IMR-90 (cell line): ENCODE data around the gene SNAP25. TPM values are rescaled to one million over a fixed set of nuclear protein-coding genes. Genes with fewer than 3 reads are reported as not detected.

Source experiments
- ATAC-seq: fragments of 200-7000 bp; cut with Tn5 transposase; 2 replicates; pipeline ENCODE4 v1.9.1; 2020; ENCODE audit warnings: low read depth, mild to moderate bottlenecking, moderate library complexity
- BruUV-seq: library from RNA; stranded (reverse); fragments of 400-500 nt; replicated peaks from 2 replicates; lab custom pipeline; 2021; lab: Mats Ljungman, UMichigan
- CTCF ChIA-PET: fragments of 300-600 bp; formaldehyde crosslinking; extraction: SDS; loops from one replicate; lab custom pipeline; 2021; ENCODE audit warnings: antibody characterized with exemption; lab: Yijun Ruan, JAX
- POLR2A ChIA-PET: fragments of 300-600 bp; sonication (Branson Sonifier 250); formaldehyde crosslinking; loops from one replicate; lab custom pipeline; 2022; ENCODE audit warnings: antibody characterized with exemption; ENCODE audit not compliant: unreplicated experiment; lab: Charles Lee
- DNase-seq: peaks from one replicate; pipeline ENCODE4 v3.0.0; 2013
- H2AFZ ChIP-seq: replicated peaks from 2 replicates; pipeline ENCODE3; 2013; ENCODE audit warnings: low read length, mild to moderate bottlenecking; ENCODE audit not compliant: poor library complexity
- H2AK5ac ChIP-seq: 2 replicates; pipeline ENCODE4 v1.6.1; 2013; ENCODE audit warnings: low read depth, low read length, inconsistent platforms
- H2AK9ac ChIP-seq: replicated peaks from 2 replicates; pipeline ENCODE3; 2013; ENCODE audit warnings: mild to moderate bottlenecking, low read depth, low read length, moderate library complexity; ENCODE audit not compliant: poor library complexity
- H2BK120ac ChIP-seq: 2 replicates; pipeline ENCODE4 v1.6.1; 2013; ENCODE audit warnings: low read depth, low read length, inconsistent platforms
- H2BK15ac ChIP-seq: 3 replicates; pipeline ENCODE4 v1.6.1; 2013; ENCODE audit warnings: low read depth, low read length, inconsistent platforms
- H2BK20ac ChIP-seq: 2 replicates; pipeline ENCODE4 v1.6.1; 2013; ENCODE audit warnings: low read depth, mild to moderate bottlenecking, inconsistent platforms, low read length, moderate library complexity
- H2BK5ac ChIP-seq: 2 replicates; pipeline ENCODE4 v1.6.1; 2013; ENCODE audit warnings: mild to moderate bottlenecking, low read depth, low read length, inconsistent platforms; ENCODE audit not compliant: poor library complexity, severe bottlenecking
- H3K14ac ChIP-seq: replicated peaks from 2 replicates; pipeline ENCODE4 v1.6.1; 2013; ENCODE audit warnings: low read depth, low read length, inconsistent platforms
- H3K18ac ChIP-seq: 2 replicates; pipeline ENCODE4 v1.6.1; 2013; ENCODE audit warnings: low read depth, low read length, control low read depth
- H3K23ac ChIP-seq: 2 replicates; pipeline ENCODE4 v1.6.1; 2013; ENCODE audit warnings: low read depth, low read length, inconsistent platforms
- H3K27ac ChIP-seq: 2 replicates; pipeline ENCODE4 v1.5.1; 2013; ENCODE audit warnings: mild to moderate bottlenecking, control low read depth, low read length; ENCODE audit not compliant: insufficient read depth
- H3K27me3 ChIP-seq: 2 replicates; pipeline ENCODE4 v1.6.1; 2013; ENCODE audit warnings: low read length; ENCODE audit not compliant: control insufficient read depth, insufficient read depth
- H3K36me3 ChIP-seq: 2 replicates; pipeline ENCODE4 v1.6.1; 2013; ENCODE audit warnings: low read length, mixed read lengths; ENCODE audit not compliant: control insufficient read depth, insufficient read depth
- H3K4ac ChIP-seq: 2 replicates; pipeline ENCODE4 v1.6.1; 2013; ENCODE audit warnings: low read depth, low read length, inconsistent platforms
- H3K4me1 ChIP-seq: 2 replicates; pipeline ENCODE4 v1.6.1; 2013; ENCODE audit warnings: low read length, mixed read lengths; ENCODE audit not compliant: control insufficient read depth, insufficient read depth
- H3K4me2 ChIP-seq: 2 replicates; pipeline ENCODE4 v1.6.1; 2013; ENCODE audit warnings: low read depth, mild to moderate bottlenecking, control low read depth, low read length, moderate library complexity
- H3K4me3 ChIP-seq: 2 replicates; pipeline ENCODE4 v1.5.1; 2013; ENCODE audit warnings: low read depth, mild to moderate bottlenecking, control low read depth, low read length, moderate library complexity; ENCODE audit not compliant: insufficient read depth
- H3K56ac ChIP-seq: 2 replicates; pipeline ENCODE4 v1.6.1; 2013; ENCODE audit warnings: low read length, inconsistent platforms; ENCODE audit not compliant: insufficient read depth; ENCODE audit errors: extremely low read depth
- H3K79me1 ChIP-seq, 2 experiments: 2 replicates each; pipeline ENCODE4 v1.6.1; 2013; ENCODE audit warnings: low read length in 2 of 2, inconsistent platforms in 1 of 2, low read depth in 1 of 2
- H3K9ac ChIP-seq: 2 replicates; pipeline ENCODE4 v1.6.1; 2013; ENCODE audit warnings: low read depth, low read length, control low read depth
- H3K9me1 ChIP-seq: 2 replicates; pipeline ENCODE4 v1.6.1; 2013; ENCODE audit warnings: low read length, inconsistent platforms; ENCODE audit not compliant: insufficient read depth
- H3K9me3 ChIP-seq: 2 replicates; pipeline ENCODE4 v1.6.1; 2013; ENCODE audit warnings: low read length; ENCODE audit not compliant: control insufficient read depth, insufficient read depth
- H4K20me1 ChIP-seq: 2 replicates; pipeline ENCODE4 v1.6.1; 2013; ENCODE audit warnings: low read length, inconsistent platforms; ENCODE audit not compliant: insufficient read depth
- H4K5ac ChIP-seq: 2 replicates; pipeline ENCODE4 v1.6.1; 2013; ENCODE audit warnings: mild to moderate bottlenecking, low read depth, low read length, control low read depth
- H4K8ac ChIP-seq, 2 experiments: 2 replicates each; pipeline ENCODE4 v1.6.1; 2013; ENCODE audit warnings: low read depth in 2 of 2, low read length in 2 of 2, control low read depth in 1 of 2, inconsistent platforms in 1 of 2
- H4K91ac ChIP-seq: 2 replicates; pipeline ENCODE4 v1.6.1; 2013; ENCODE audit warnings: low read depth, low read length, inconsistent platforms; ENCODE audit not compliant: insufficient read depth
- BHLHE40 ChIP-seq: fragments of 150-350 bp; IDR thresholded peaks from 2 replicates; pipeline ENCODE4 v1.6.1; 2016; ENCODE audit warnings: mild to moderate bottlenecking, low read depth, low read length
- CEBPB ChIP-seq: IDR thresholded peaks from 2 replicates; pipeline ENCODE4 v1.6.1; 2012; ENCODE audit warnings: low read depth, low read length, improper control_type of control experiment
- CHD1 ChIP-seq: IDR thresholded peaks from 2 replicates; pipeline ENCODE4 v1.6.1; 2012; ENCODE audit warnings: low read depth, low read length, improper control_type of control experiment
- CTCF ChIP-seq: conservative IDR thresholded peaks from 2 replicates; pipeline ENCODE4 v1.5.1; 2012; ENCODE audit warnings: mild to moderate bottlenecking, low read depth, low read length, improper control_type of control experiment
- ELK1 ChIP-seq: fragments of 150-350 bp; IDR thresholded peaks from 2 replicates; pipeline ENCODE4 v1.6.1; 2016; ENCODE audit warnings: low read depth, mild to moderate bottlenecking, low read length, moderate library complexity, borderline replicate concordance
- FOS ChIP-seq: fragments of 150-350 bp; IDR thresholded peaks from 2 replicates; pipeline ENCODE4 v1.6.1; 2016; ENCODE audit warnings: low read depth, low read length
- MAFK ChIP-seq: IDR thresholded peaks from 2 replicates; pipeline ENCODE4 v1.6.1; 2012; ENCODE audit warnings: low read depth, low read length, improper control_type of control experiment
- MAZ ChIP-seq: IDR thresholded peaks from 2 replicates; pipeline ENCODE4 v1.6.1; 2012; ENCODE audit warnings: low read depth, mild to moderate bottlenecking, low read length, improper control_type of control experiment, moderate library complexity, borderline replicate concordance
- MXI1 ChIP-seq: IDR thresholded peaks from 2 replicates; pipeline ENCODE4 v1.6.1; 2012; ENCODE audit warnings: low read depth, mild to moderate bottlenecking, low read length, moderate library complexity, borderline replicate concordance
- NFE2L2 ChIP-seq: fragments of 150-350 bp; IDR thresholded peaks from 2 replicates; pipeline ENCODE4 v1.6.1; 2016; ENCODE audit warnings: low read depth, mild to moderate bottlenecking, low read length
- POLR2A ChIP-seq: IDR thresholded peaks from 2 replicates; pipeline ENCODE4 v1.6.1; 2012; ENCODE audit warnings: mild to moderate bottlenecking, low read depth, low read length
- RAD21 ChIP-seq: IDR thresholded peaks from 2 replicates; pipeline ENCODE4 v1.6.1; 2012; ENCODE audit warnings: low read length, improper control_type of control experiment
- RCOR1 ChIP-seq: IDR thresholded peaks from 2 replicates; pipeline ENCODE4 v1.6.1; 2012; ENCODE audit warnings: mild to moderate bottlenecking, low read length, improper control_type of control experiment; ENCODE audit not compliant: insufficient replicate concordance
- RFX5 ChIP-seq: IDR thresholded peaks from 2 replicates; pipeline ENCODE4 v1.8.0; 2012; ENCODE audit warnings: low read depth, mild to moderate bottlenecking, low read length, moderate library complexity
- SMC3 ChIP-seq: fragments of 150-350 bp; IDR thresholded peaks from 2 replicates; pipeline ENCODE4 v1.6.1; 2016; ENCODE audit warnings: low read depth, mild to moderate bottlenecking, antibody characterized with exemption, low read length, moderate library complexity
- USF2 ChIP-seq: fragments of 150-350 bp; IDR thresholded peaks from 2 replicates; pipeline ENCODE4 v1.6.1; 2017; ENCODE audit warnings: mild to moderate bottlenecking, antibody characterized with exemption, low read length, low read depth
- WGBS, 2 experiments: methylation state at CpG; one replicate each; pipeline versions ENCODE4 v1.1.5 to v1.1.7; 2013; ENCODE audit warnings: missing lambda C conversion rate in 2 of 2; ENCODE audit not compliant: insufficient read length in 1 of 2; ENCODE audit errors: extremely low coverage in 2 of 2; 5-methylcytosine and 5-hydroxymethylcytosine counted together
- dilution Hi-C: fragments of 300-500 bp; cut with HindIII; formaldehyde crosslinking; loops from one replicate; pipeline ENCODE4 v1.14.3; 2018; ENCODE audit warnings: low sequenced_read_pairs; ENCODE audit not compliant: unreplicated experiment
- in situ Hi-C: fragments of 300-500 bp; cut with MboI; formaldehyde crosslinking; loops from 3 replicates; pipeline ENCODE4 v1.14.3; 2019; ENCODE audit warnings: low sequenced_read_pairs, inconsistent platforms, mixed read lengths
- intact Hi-C: fragments of 100-400 bp; cut with micrococcal nuclease; formaldehyde crosslinking; loops from 2 replicates; pipeline ENCODE4 v1.10.0; 2022
- polyA plus RNA-seq, 3 experiments: library from polyadenylated mRNA; depleted of rRNA; stranded (reverse); fragments of >200 nt; gene quantifications; 2 replicates each; pipeline ENCODE4 v1.2.3, GENCODE V29; 2012; ENCODE audit warnings: low replicate concordance in 1 of 3
- total RNA-seq: library from RNA; depleted of rRNA; stranded (reverse); fragments of >200 nt; gene quantifications from 2 replicates; pipeline ENCODE4 v1.2.3, GENCODE V29; 2012

The SNAP25 gene
- total and polyA plus RNA-seq, 2 of the 4 experiments (the other 2 are of a cell fraction) = 1.1 to 2.8 TPM

- no peak overlapping the region for H3K4ac ChIP-seq
- no peak overlapping the region for H2AK5ac ChIP-seq
- no peak overlapping the region for H4K5ac ChIP-seq
- peak overlapping the region; percentile 77 for H3K4me3 ChIP-seq
- TF ChIP-seq USF2 (no peak), CEBPB (no peak), NFE2L2 (no peak), SMC3 (peak; percentile 31; the same call in 1 of the 2 replicates), CHD1 (no peak), ELK1 (no peak), RAD21 (peak; percentile 24; the same call in 1 of the 2 replicates), RCOR1 (peak; percentile 98), BHLHE40 (no peak), CTCF (no peak), MAZ (no peak), MXI1 (peak; percentile 98), POLR2A (no peak), MAFK (no peak), RFX5 (no peak), FOS (no peak)
- no peak overlapping the region for H4K8ac ChIP-seq
- WGBS, 2 experiments = 0% methylated on average over 11 of the region's 32 CpGs; no CpG with 5 or more reads in 1 of the 2 experiments
- H2AFZ ChIP-seq = peak overlapping the region; percentile 89
- H2BK15ac ChIP-seq = no peak overlapping the region
- no peak overlapping the region for H2BK120ac ChIP-seq
- no peak overlapping the region for H3K14ac ChIP-seq
- H3K56ac ChIP-seq = no peak overlapping the region
- H3K4me1 ChIP-seq = peaks cover 2% of the 10 kb centered on the region; the same call in 1 of the 2 replicates
- CTCF ChIA-PET = interaction anchor here (1.0 kb wide), 1 partner anchor 40 kb away, joined by 3 read pairs; no protein-coding TSS in a partner anchor
- no peaks in the 10 kb centered on the region for H3K79me1 ChIP-seq
- H2AK9ac ChIP-seq = no peak overlapping the region
- no peaks in the 10 kb centered on the region for H3K9me3 ChIP-seq
- no peak overlapping the region for H2BK20ac ChIP-seq
- DNase-seq (peak; percentile 53), ATAC-seq (peak; percentile 64)
- no peaks in the 10 kb centered on the region for H3K36me3 ChIP-seq
- POLR2A ChIA-PET = no interaction called here
- no peak overlapping the region for H4K91ac ChIP-seq
- no peak overlapping the region for H3K18ac ChIP-seq
- dilution Hi-C loops = no loop called here
- BruUV-seq = no TSS peak
- no peak overlapping the region for H3K23ac ChIP-seq
- H3K27ac ChIP-seq = no peak overlapping the region
- H3K4me2 ChIP-seq = peak overlapping the region; percentile 73
- H3K9ac ChIP-seq = 0 out of 2 replicates have a peak overlapping the region, but pooled peaks have one; percentile 53
- in situ Hi-C loops = no loop called here
- no peak overlapping the region for H2BK5ac ChIP-seq
- no peaks in the 10 kb centered on the region for H4K20me1 ChIP-seq
- no peaks in the 10 kb centered on the region for H3K27me3 ChIP-seq
- 0 out of 2 replicates have a peak, but pooled peaks cover 2% of the 10 kb centered on the region for H3K9me1 ChIP-seq
- intact Hi-C loops = loop anchor here (1.0 to 5.0 kb wide), 5 partner anchors 88 to 241 kb away; partner anchors contain the start of genes MKKS and SLX4IP
Measured at GRCh38 chr20:10219452-10219791, 792 bp downstream of the SNAP25 start.
